Spleen (tissue), 11 donors: Measurements from ENCODE around the gene FAIM2. TPM values are rescaled to one million over a fixed set of nuclear protein-coding genes. Genes with fewer than 3 reads are reported as not detected.

Source experiments
- DNase-seq: peaks from one replicate; pipeline ENCODE4 v3.0.0-alpha.2; 2020
- H3K27ac ChIP-seq, 8 donors: fragments of 200-600 bp; sonication (generic) in 7 of 8; 1 replicate in 4 of 8; 2 replicates in 4 of 8; pipeline versions ENCODE4 v1.5.0 to v1.8.0; 2016 to 2021; ENCODE audit warnings: inconsistent platforms in 4 of 8, mild to moderate bottlenecking in 4 of 8, moderate library complexity in 1 of 8
- H3K27me3 ChIP-seq, 7 donors: fragments of 200-600 bp; sonication (generic) in 6 of 7; replicated peaks in 1 of 7; 1 replicate in 4 of 7; 2 replicates in 3 of 7; pipeline versions ENCODE4 v1.5.0 to v1.8.0; 2016 to 2021; ENCODE audit warnings: inconsistent platforms in 3 of 7, mild to moderate bottlenecking in 1 of 7
- H3K36me3 ChIP-seq, 6 donors: fragments of 200-600 bp; sonication (generic) in 5 of 6; 1 replicate in 4 of 6; 2 replicates in 2 of 6; pipeline versions ENCODE4 v1.5.0 to v1.8.0; 2016 to 2021; ENCODE audit warnings: inconsistent platforms in 2 of 6
- H3K4me1 ChIP-seq, 6 donors: fragments of 200-600 bp; sonication (generic) in 5 of 6; 1 replicate in 3 of 6; 2 replicates in 3 of 6; pipeline versions ENCODE4 v1.5.0 to v1.8.0; 2016 to 2021; ENCODE audit warnings: inconsistent platforms in 3 of 6
- H3K4me3 ChIP-seq, 8 donors: fragments of 200-600 bp; sonication (generic) in 7 of 8; 1 replicate in 4 of 8; 2 replicates in 4 of 8; pipeline versions ENCODE4 v1.5.0 to v1.8.0; 2016 to 2021; ENCODE audit warnings: inconsistent platforms in 4 of 8, mild to moderate bottlenecking in 4 of 8, moderate library complexity in 2 of 8
- H3K9me3 ChIP-seq, 8 donors: fragments of 200-600 bp; sonication (generic) in 7 of 8; 1 replicate in 4 of 8; 2 replicates in 4 of 8; pipeline versions ENCODE4 v1.5.0 to v1.8.0; 2016 to 2021; ENCODE audit warnings: inconsistent platforms in 4 of 8
- POLR2A ChIP-seq, 3 donors: fragments of 450-650 bp; IDR thresholded peaks; one replicate each; pipeline ENCODE4 v1.5.1; 2017; ENCODE audit warnings: antibody characterized with exemption in 3 of 3, mild to moderate bottlenecking in 1 of 3
- POLR2AphosphoS5 ChIP-seq, 3 donors: sonication (generic); formaldehyde crosslinking; IDR thresholded peaks; one replicate each; pipeline ENCODE4 v1.5.1; 2017; ENCODE audit warnings: antibody characterized with exemption in 3 of 3
- WGBS, 5 donors: extraction: QIAGEN DNeasy Blood & Tissue Kit in 3 of 5; methylation state at CpG; one replicate each; pipeline versions ENCODE4 v1.1.5 to v1.1.7; 2013 to 2018; 5-methylcytosine and 5-hydroxymethylcytosine counted together
- intact Hi-C: fragments of 100-400 bp; cut with DNase I; formaldehyde crosslinking; loops from one replicate; pipeline ENCODE4 v1.15.0; 2023; ENCODE audit warnings: low total_unique reads
- polyA plus RNA-seq, 3 donors: library from polyadenylated mRNA; stranded (reverse); fragments of 200-250 nt; gene quantifications; one replicate each; pipeline ENCODE4 v1.2.1, GENCODE V29; 2013
- total RNA-seq, 7 donors: library from RNA; depleted of rRNA in 3 of 7; stranded (reverse); fragments of >200 nt in 3 of 7; fragmentation: NEBNext Ultra II Directional in 4 of 7; extraction: Animal tissue kit (Norgen Biotek cat#: 25700) in 4 of 7; gene quantifications; one replicate each; pipeline versions ENCODE4 v1.1.0 to v1.2.1, GENCODE V29; 2016 to 2021
- TF ChIP-seq, protein P1 (sequence below), 11 experiments: fragments of 200-600 bp in 7 of 11; fragments of 450-650 bp in 4 of 11; sonication (generic) in 4 of 11; IDR thresholded peaks in 8 of 11; conservative IDR thresholded peaks in 3 of 11; 1 replicate in 7 of 11; 2 replicates in 4 of 11; pipeline versions ENCODE4 v1.4.0 to v1.8.0; 2016 to 2021; ENCODE audit warnings: antibody characterized with exemption in 11 of 11, inconsistent platforms in 4 of 11, mild to moderate bottlenecking in 1 of 11
- donor health status: healthy with polysubstance abuse.
- donor health status: DM: no; HTN: no; CAD: no; lungs with moderate emphysema.
- donor health status: DM: no; HTN: no; CAD: no.
- donor health status: Bipolar disorder and iron deficiency.
- donor health status: healthy.
- donor health status: DM: no; HTN: no; CAD: no.
- donor health status: DM: yes; HTN: yes; CAD: no.

The FAIM2 gene
- total and polyA plus RNA-seq, 10 donors = 0.04 to 3.2 (median 0.47) TPM; not detected in 1

DNA sequence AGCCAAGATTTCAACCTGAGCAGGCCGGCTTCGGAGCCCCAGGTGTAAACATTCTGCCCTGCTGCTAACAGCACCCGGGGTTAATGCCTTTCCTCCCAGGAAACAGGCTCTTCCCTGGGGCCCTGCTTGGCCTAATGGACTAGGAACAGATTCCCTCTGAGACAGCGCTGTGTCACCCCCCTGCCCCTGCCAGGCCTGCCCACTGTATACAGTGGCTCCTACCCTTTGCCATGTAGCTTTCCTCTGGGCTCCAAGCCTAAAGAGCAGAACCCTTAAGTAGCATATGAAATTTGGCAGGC is 32.5 kb downstream of the FAIM2 start:
- H3K4me3 ChIP-seq = no peak overlapping the region
- no peaks in the 10 kb centered on the region for H3K36me3 ChIP-seq
- TF ChIP-seq POLR2A (IDR thresholded peaks at IDR 0.05) (no peak), POLR2AphosphoS5 (IDR thresholded peaks at IDR 0.05) (no peak)
- TF ChIP-seq, protein P1, sequence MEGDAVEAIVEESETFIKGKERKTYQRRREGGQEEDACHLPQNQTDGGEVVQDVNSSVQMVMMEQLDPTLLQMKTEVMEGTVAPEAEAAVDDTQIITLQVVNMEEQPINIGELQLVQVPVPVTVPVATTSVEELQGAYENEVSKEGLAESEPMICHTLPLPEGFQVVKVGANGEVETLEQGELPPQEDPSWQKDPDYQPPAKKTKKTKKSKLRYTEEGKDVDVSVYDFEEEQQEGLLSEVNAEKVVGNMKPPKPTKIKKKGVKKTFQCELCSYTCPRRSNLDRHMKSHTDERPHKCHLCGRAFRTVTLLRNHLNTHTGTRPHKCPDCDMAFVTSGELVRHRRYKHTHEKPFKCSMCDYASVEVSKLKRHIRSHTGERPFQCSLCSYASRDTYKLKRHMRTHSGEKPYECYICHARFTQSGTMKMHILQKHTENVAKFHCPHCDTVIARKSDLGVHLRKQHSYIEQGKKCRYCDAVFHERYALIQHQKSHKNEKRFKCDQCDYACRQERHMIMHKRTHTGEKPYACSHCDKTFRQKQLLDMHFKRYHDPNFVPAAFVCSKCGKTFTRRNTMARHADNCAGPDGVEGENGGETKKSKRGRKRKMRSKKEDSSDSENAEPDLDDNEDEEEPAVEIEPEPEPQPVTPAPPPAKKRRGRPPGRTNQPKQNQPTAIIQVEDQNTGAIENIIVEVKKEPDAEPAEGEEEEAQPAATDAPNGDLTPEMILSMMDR (IDR thresholded peaks at IDR 0.05 in 8 of 11, conservative IDR thresholded peaks at IDR 0.05 in 3 of 11) = no peak
- WGBS, 5 donors = 88 to 94% (median 91%) methylated on average over 1 to 4 of the region's 4 CpGs
- peaks cover 0 to 19% (median 0%) of the 10 kb centered on the region in 7 donors for H3K27me3 ChIP-seq
- H3K27ac ChIP-seq = no peak overlapping the region
- intact Hi-C loops = no loop called here
- DNase-seq = peak; percentile 58
- H3K9me3 ChIP-seq = no peaks in the 10 kb centered on the region
- peaks cover 0 to 36% (median 11%) of the 10 kb centered on the region in 6 donors for H3K4me1 ChIP-seq

DNA sequence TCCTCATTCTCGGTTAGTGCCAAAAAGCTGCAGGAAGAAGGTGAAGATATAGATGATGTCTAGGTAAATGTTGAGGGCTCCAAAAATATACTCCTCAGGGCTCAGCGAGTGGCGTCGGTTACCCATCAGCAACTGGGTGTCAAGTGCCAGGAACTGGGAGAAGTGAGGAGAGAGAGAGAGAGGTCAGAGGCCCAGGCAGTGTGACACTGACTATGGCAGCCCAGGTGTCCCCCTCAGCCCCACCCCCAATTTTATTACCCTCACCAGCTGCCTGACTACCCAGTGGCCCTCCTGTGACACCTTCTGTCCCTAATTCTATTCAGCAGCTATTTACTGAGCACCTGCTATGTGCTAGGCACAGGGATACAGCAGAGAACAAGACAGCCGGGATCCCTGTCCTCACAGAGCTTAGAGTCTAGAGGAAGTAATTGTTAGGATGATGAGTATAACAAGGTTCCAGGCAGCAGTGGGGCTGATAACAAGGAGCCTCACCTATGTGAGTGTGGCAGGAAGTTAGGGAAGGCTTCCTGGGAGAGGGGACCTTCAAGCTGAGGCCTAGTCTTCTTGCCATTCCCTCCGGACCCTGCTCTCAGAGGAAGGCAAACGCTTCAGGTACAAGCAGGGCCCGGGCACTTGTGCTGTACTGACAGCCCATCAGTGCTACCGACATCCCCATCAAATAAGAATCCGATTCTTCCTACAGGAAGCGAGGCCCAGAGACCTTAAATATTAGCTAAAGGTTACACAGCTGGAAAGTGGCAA is 33.0 kb downstream of the FAIM2 start:
- TF ChIP-seq, protein P1 (IDR thresholded peaks at IDR 0.05 in 8 of 11, conservative IDR thresholded peaks at IDR 0.05 in 3 of 11) = no peak
- TF ChIP-seq POLR2A (IDR thresholded peaks at IDR 0.05) = no peak
- TF ChIP-seq POLR2AphosphoS5 (IDR thresholded peaks at IDR 0.05) = no peak
- Histone ChIP-seq H3K27me3 (peaks cover 0 to 25% (median 0%) of the 10 kb centered on the region in 7 donors), H3K4me3 (no peak overlapping the region), H3K27ac (no peak overlapping the region), H3K9me3 (no peaks in the 10 kb centered on the region), H3K36me3 (no peaks in the 10 kb centered on the region), H3K4me1 (peaks cover 0 to 36% (median 11%) of the 10 kb centered on the region in 6 donors)
- WGBS, 5 donors = 92 to 98% (median 94%) methylated on average over 6 to 11 of the region's 11 CpGs
- intact Hi-C loops = no loop called here
- DNase-seq = peak; percentile 43

DNA sequence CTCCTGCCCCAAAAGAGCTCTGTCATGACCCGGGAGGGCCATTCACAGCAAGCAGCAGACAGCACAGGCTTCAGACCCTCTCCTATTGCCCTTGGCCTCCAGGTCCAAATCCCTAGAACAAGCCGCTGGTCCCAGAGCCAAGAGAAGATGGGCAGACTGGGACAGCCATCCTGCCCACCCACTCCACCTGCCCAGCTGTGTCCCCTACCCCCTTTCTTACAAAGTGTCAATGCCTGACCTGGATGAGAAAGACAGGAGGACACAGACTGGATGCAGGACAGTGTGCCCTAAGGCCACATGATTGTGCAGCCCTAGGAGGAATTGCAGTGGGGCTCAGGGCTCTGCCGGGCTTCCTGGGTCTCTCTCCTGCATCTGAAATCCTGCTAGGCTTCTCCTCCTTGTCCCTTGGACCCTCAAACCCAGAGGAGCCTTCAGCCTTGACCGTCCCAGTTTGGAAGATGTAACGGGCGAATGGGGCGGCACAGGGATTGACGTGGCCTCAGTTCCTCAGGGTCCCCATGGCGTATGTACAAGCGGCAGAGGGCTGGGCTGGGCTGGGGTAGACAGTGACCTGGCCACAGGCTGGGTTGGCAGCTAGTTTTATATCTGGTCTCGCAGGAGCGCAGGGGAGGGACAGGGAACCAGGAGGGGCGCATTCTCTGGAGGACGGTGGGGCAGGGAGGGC is 33.7 kb downstream of the FAIM2 start:
- H3K4me1 ChIP-seq = peaks cover 0 to 36% (median 11%) of the 10 kb centered on the region in 6 donors
- DNase-seq = peak; percentile 59

More for the DNA sequence above, 33.7 kb downstream of the FAIM2 start:
- Histone ChIP-seq H3K4me3 (no peak overlapping the region), H3K27me3 (peaks cover 0 to 32% (median 0%) of the 10 kb centered on the region in 7 donors), H3K9me3 (no peaks in the 10 kb centered on the region), H3K27ac (peak overlapping the region in 1 of 8 donors; percentile 45), H3K36me3 (no peaks in the 10 kb centered on the region)
- intact Hi-C loops = loop anchor here (10.0 kb wide), 1 partner anchor 195 kb away; no protein-coding TSS in a partner anchor
- TF ChIP-seq POLR2A (IDR thresholded peaks at IDR 0.05) (no peak), POLR2AphosphoS5 (IDR thresholded peaks at IDR 0.05) (no peak)
- TF ChIP-seq, protein P1 (IDR thresholded peaks at IDR 0.05 in 8 of 11, conservative IDR thresholded peaks at IDR 0.05 in 3 of 11) = no peak
- 86 to 93% (median 90%) methylated on average over 6 to 14 of the region's 14 CpGs for WGBS, 5 donors
